ENCODE results near the gene MBP. TPM values are rescaled to one million over a fixed set of nuclear protein-coding genes. Genes with fewer than 3 reads are reported as not detected.

Gene MBP
- total RNA-seq, 1 donor from 2014 or later = 22.4 TPM

DNA sequence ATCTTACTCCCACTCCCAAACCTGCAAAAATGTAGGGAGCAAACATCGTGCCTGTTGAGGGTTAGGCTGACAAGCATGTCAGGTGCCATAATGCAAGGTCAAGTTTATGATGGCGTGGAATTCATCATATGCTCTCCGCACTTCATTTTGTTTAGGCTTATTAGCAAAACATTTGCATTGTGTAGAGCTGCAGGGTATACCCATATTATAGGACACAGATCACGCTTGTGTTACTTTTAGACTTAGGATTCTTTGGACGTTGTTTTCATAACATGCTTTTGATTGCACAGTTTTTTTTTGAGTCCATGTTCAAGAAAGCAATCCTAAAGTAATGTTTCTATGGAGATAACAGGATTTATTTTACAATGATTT lies 22.9 kb downstream of the MBP start:
- H3K27me3 ChIP-seq (ENCODE audit: control insufficient read depth in 3 of 3, insufficient read depth in 3 of 3, low read length in 3 of 3) = no peaks in the 10 kb centered on the region
- H3K9me3 ChIP-seq (ENCODE audit: control insufficient read depth in 3 of 3, low read length in 3 of 3) = no peaks in the 10 kb centered on the region
- H3K36me3 ChIP-seq (ENCODE audit: control insufficient read depth in 3 of 3, insufficient read depth in 3 of 3, low read length in 3 of 3) = peaks cover 0 to 7% (median 0%) of the 10 kb centered on the region in 3 donors
- H3K4me1 ChIP-seq (ENCODE audit: control insufficient read depth in 3 of 3, insufficient read depth in 3 of 3, low read length in 3 of 3) = peaks cover 45 to 87% (median 54%) of the 10 kb centered on the region in 3 donors
- peak overlapping the region; percentile 68 for H3K27ac ChIP-seq (ENCODE audit: low read depth, low read length)
- no peak overlapping the region for H3K9ac ChIP-seq (ENCODE audit: low read depth in 1 of 3, low read length in 3 of 3)
- no peak overlapping the region for H3K4me3 ChIP-seq (ENCODE audit: low read length in 3 of 3)

DNA sequence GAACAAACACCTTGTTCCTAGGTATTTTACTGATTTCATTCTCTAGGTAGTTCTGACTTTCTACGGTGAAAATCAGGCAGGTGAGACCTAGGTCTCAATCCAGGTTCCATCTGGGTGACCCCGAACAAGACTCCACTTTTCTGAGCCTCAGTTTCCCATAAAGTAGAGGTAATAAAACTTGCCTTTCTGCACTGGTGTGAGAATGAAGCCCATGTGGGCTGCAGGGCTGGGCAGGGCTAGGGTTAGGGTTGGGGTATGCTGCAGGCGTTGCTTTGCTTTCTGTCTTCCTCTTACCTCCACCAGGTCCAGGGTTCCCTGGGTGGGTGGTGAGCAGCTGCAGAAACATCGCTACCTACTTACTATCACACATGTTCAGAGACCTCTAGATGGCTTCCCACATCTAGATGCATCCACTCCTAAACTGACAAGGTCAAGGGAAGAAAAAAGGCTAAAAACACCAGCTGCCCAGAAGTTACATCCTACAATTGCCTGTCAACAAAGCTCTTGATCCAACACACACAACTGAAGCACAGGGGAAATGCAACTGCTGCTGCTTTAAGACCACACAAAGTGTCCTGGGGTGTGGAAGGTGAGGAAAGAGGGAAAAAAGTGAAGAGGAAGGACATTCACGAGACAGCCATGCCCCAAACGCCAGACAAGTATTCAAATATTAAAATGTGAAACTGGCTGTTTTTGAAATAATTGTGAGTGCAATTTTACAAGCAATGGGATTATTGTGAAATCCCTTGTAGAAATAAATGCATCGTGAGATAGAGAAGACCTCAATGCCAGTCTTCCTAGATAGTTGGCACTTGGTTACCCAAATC lies 23.5 kb downstream of the MBP start:
- Histone ChIP-seq H3K27me3 (ENCODE audit: control insufficient read depth in 3 of 3, insufficient read depth in 3 of 3, low read length in 3 of 3) (no peaks in the 10 kb centered on the region), H3K27ac (ENCODE audit: low read depth, low read length) (peak overlapping the region; percentile 68), H3K9me3 (ENCODE audit: control insufficient read depth in 3 of 3, low read length in 3 of 3) (no peaks in the 10 kb centered on the region), H3K9ac (ENCODE audit: low read depth in 1 of 3, low read length in 3 of 3) (peak overlapping the region in 1 of 3 donors; percentile 70), H3K4me1 (ENCODE audit: control insufficient read depth in 3 of 3, insufficient read depth in 3 of 3, low read length in 3 of 3) (peaks cover 43 to 85% (median 53%) of the 10 kb centered on the region in 3 donors), H3K4me3 (ENCODE audit: low read length in 3 of 3) (peak overlapping the region in 1 of 3 donors; percentile 15), H3K36me3 (ENCODE audit: control insufficient read depth in 3 of 3, insufficient read depth in 3 of 3, low read length in 3 of 3) (peaks cover 0 to 13% (median 0%) of the 10 kb centered on the region in 3 donors)

DNA sequence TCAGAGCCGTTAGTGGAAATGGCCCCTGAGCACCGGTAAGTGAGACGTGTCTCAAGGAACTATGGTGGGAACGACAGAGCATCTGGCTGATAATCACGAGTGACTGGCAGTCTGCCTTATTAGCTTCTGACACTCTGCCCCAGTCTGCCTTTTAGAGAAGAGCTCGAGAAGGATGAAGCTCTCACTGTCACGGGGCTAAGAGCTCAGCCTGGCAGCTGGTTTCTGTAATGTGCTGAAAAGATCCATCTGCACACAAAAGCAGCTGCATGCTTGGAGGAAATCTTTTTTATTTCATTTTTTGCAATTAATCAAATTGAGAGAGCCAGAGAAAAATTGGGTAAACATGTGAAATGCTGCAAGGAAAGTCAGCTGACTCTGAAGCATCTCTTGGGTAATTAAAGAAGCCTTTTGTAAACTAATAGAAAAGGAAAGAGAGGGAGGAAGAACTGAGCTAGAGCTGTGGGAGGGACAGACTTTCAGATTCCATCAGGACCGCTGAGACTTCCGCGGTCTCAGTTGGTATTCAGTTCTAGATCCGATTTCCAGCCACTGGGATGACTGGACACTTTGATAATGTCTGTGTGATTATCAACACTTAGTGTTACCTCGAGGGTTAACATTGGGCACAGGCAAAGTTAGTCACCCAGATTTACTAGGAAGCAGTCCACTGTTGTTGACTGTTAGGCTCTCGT lies 24.4 kb downstream of the MBP start:
- H3K9me3 ChIP-seq (ENCODE audit: control insufficient read depth in 3 of 3, low read length in 3 of 3) = no peaks in the 10 kb centered on the region
- no peaks in the 10 kb centered on the region for H3K27me3 ChIP-seq (ENCODE audit: control insufficient read depth in 3 of 3, insufficient read depth in 3 of 3, low read length in 3 of 3)
- H3K4me1 ChIP-seq (ENCODE audit: control insufficient read depth in 3 of 3, insufficient read depth in 3 of 3, low read length in 3 of 3) = peaks cover 40 to 81% (median 49%) of the 10 kb centered on the region in 3 donors
- H3K9ac ChIP-seq (ENCODE audit: low read depth in 1 of 3, low read length in 3 of 3) = peak overlapping the region in 2 of 3 donors; percentile 42 to 70
- H3K36me3 ChIP-seq (ENCODE audit: control insufficient read depth in 3 of 3, insufficient read depth in 3 of 3, low read length in 3 of 3) = peaks cover 0 to 13% (median 2%) of the 10 kb centered on the region in 3 donors
- H3K4me3 ChIP-seq (ENCODE audit: low read length in 3 of 3) = peak overlapping the region; percentile 10 to 19 (median 15)
- peak overlapping the region; percentile 68 for H3K27ac ChIP-seq (ENCODE audit: low read depth, low read length)

DNA sequence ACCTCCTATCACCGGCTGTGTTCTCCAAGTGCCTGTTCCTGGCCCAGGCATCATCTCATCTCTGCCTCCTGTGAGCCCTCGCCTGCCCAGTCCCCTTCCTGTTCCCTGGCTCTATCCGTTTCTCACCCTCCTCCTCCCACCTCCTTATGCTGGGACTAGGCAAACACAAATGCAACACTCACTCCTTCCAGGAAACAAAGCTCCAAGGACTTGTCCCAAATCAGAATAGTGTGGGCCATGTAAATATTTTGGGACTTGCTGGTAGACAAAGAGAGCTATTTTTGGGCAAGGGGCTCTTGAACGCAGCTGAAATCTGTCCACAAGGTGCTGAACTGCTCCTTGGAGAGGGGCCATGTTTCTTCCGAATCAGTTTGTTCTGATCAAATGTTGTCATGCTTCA lies 25.3 kb downstream of the MBP start:
- peak overlapping the region in 1 of 3 donors; percentile 47 for H3K9ac ChIP-seq (ENCODE audit: low read depth in 1 of 3, low read length in 3 of 3)
- H3K27me3 ChIP-seq (ENCODE audit: control insufficient read depth in 3 of 3, insufficient read depth in 3 of 3, low read length in 3 of 3) = no peaks in the 10 kb centered on the region
- peak overlapping the region in 1 of 3 donors; percentile 4 for H3K4me3 ChIP-seq (ENCODE audit: low read length in 3 of 3)
- peaks cover 46 to 77% (median 50%) of the 10 kb centered on the region in 3 donors for H3K4me1 ChIP-seq (ENCODE audit: control insufficient read depth in 3 of 3, insufficient read depth in 3 of 3, low read length in 3 of 3)
- H3K9me3 ChIP-seq (ENCODE audit: control insufficient read depth in 3 of 3, low read length in 3 of 3) = no peaks in the 10 kb centered on the region
- H3K36me3 ChIP-seq (ENCODE audit: control insufficient read depth in 3 of 3, insufficient read depth in 3 of 3, low read length in 3 of 3) = peaks cover 0 to 13% (median 2%) of the 10 kb centered on the region in 3 donors
- peak overlapping the region; percentile 68 for H3K27ac ChIP-seq (ENCODE audit: low read depth, low read length)

DNA sequence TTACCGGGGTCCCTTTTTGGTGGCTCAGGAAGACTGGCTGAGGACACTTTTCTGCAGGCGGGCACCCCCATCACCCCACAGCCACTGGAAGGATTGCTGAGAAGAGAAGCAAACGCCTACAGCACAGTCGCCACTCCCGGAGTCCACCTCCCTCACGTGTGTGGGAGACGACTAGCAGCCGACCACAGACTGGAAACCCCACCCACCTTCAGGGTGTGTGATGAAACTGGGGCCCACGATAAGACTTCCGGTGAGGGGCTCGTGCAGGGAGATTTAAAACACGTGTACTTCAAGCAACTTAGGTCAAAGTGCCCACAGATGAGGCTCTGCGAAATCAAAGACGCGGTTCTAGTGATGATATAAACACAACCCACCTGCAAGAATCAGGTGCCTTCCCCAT lies 26.3 kb downstream of the MBP start:
- Histone ChIP-seq H3K9me3 (ENCODE audit: control insufficient read depth in 3 of 3, low read length in 3 of 3) (no peaks in the 10 kb centered on the region), H3K27ac (ENCODE audit: low read depth, low read length) (peak overlapping the region; percentile 34), H3K4me1 (ENCODE audit: control insufficient read depth in 3 of 3, insufficient read depth in 3 of 3, low read length in 3 of 3) (peaks cover 56 to 81% (median 57%) of the 10 kb centered on the region in 3 donors), H3K9ac (ENCODE audit: low read depth in 1 of 3, low read length in 3 of 3) (no peak overlapping the region), H3K36me3 (ENCODE audit: control insufficient read depth in 3 of 3, insufficient read depth in 3 of 3, low read length in 3 of 3) (peaks cover 0 to 12% (median 2%) of the 10 kb centered on the region in 3 donors), H3K4me3 (ENCODE audit: low read length in 3 of 3) (no peak overlapping the region), H3K27me3 (ENCODE audit: control insufficient read depth in 3 of 3, insufficient read depth in 3 of 3, low read length in 3 of 3) (no peaks in the 10 kb centered on the region)

DNA sequence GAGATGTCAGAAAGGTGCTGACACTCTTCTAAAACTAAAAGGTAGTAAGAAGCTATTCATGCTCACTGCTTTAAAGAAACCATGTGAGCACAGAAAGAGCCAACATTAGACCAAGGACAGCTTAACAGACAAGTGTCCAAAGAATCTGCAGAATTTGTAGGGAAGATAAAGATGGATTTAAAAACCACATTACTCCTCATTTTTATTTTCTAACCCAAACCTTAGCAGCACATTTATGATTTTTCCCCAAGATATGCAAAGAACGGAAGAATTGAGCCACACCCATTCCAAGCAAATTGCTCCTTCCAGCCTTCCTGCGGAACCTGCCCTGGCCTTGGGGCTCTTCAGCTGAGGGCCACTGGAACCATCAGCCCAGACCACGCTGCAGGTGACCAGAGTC lies 26.9 kb downstream of the MBP start:
- H3K27me3 ChIP-seq (ENCODE audit: control insufficient read depth in 3 of 3, insufficient read depth in 3 of 3, low read length in 3 of 3) = no peaks in the 10 kb centered on the region
- H3K27ac ChIP-seq (ENCODE audit: low read depth, low read length) = peak overlapping the region; percentile 34
- no peaks in the 10 kb centered on the region for H3K9me3 ChIP-seq (ENCODE audit: control insufficient read depth in 3 of 3, low read length in 3 of 3)
- H3K4me1 ChIP-seq (ENCODE audit: control insufficient read depth in 3 of 3, insufficient read depth in 3 of 3, low read length in 3 of 3) = peaks cover 61 to 81% (median 62%) of the 10 kb centered on the region in 3 donors
- no peak overlapping the region for H3K4me3 ChIP-seq (ENCODE audit: low read length in 3 of 3)
- no peak overlapping the region for H3K9ac ChIP-seq (ENCODE audit: low read depth in 1 of 3, low read length in 3 of 3)
- peaks cover 0 to 6% (median 2%) of the 10 kb centered on the region in 3 donors for H3K36me3 ChIP-seq (ENCODE audit: control insufficient read depth in 3 of 3, insufficient read depth in 3 of 3, low read length in 3 of 3)

DNA sequence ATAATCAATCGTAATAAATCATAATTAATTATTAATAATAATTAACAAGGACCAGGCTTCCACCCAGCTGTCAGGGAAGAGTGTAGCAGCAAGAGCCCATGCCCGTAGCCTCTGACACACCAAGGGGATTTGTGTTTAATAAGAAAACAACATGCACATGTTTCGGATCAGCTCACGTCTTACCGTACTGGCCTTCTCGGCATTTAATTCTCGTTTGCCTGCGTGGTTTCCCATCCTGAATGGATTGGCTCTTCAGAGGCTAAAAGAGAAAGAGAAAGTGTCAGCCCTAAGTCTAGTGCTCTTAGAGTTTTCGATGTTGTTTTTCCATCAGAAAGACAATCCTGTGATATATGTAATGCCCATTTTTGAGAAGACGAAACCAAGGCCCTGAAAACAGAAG lies 27.6 kb downstream of the MBP start:
- no peaks in the 10 kb centered on the region for H3K9me3 ChIP-seq (ENCODE audit: control insufficient read depth in 3 of 3, low read length in 3 of 3)
- no peak overlapping the region for H3K4me3 ChIP-seq (ENCODE audit: low read length in 3 of 3)
- H3K36me3 ChIP-seq (ENCODE audit: control insufficient read depth in 3 of 3, insufficient read depth in 3 of 3, low read length in 3 of 3) = peaks cover 0 to 6% (median 2%) of the 10 kb centered on the region in 3 donors
- H3K4me1 ChIP-seq (ENCODE audit: control insufficient read depth in 3 of 3, insufficient read depth in 3 of 3, low read length in 3 of 3) = peaks cover 59 to 82% (median 65%) of the 10 kb centered on the region in 3 donors
- no peak overlapping the region for H3K9ac ChIP-seq (ENCODE audit: low read depth in 1 of 3, low read length in 3 of 3)
- H3K27ac ChIP-seq (ENCODE audit: low read depth, low read length) = peak overlapping the region; percentile 19
- H3K27me3 ChIP-seq (ENCODE audit: control insufficient read depth in 3 of 3, insufficient read depth in 3 of 3, low read length in 3 of 3) = no peaks in the 10 kb centered on the region

DNA sequence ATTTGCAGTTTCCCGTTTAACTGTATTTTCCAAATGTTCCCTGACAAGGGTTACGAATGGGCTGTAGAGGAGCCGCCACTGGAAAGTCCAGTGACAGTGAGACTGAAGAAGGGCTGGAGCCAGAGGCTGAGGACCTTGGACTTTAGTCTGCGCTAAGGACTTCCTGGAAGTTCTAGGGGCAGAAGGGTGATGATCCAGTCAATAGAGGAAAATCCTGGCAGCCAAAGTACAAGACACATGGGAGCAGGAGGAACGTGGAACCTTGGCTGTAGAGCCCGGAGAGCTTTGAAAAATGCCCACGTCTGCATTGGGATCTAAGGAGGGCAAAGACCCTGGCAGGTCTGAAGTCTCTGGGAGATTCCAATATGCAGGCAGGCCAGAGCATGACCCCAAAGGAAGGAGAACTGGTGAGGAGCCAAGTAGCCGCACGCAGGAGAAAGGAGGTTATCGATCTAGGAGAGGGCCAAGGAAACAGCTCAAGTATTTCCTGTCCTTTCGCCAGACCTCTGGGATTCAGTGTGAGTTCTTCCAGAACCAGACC lies 28.5 kb downstream of the MBP start:
- H3K9me3 ChIP-seq (ENCODE audit: control insufficient read depth in 3 of 3, low read length in 3 of 3) = no peaks in the 10 kb centered on the region
- peaks cover 0 to 6% (median 2%) of the 10 kb centered on the region in 3 donors for H3K36me3 ChIP-seq (ENCODE audit: control insufficient read depth in 3 of 3, insufficient read depth in 3 of 3, low read length in 3 of 3)
- peak overlapping the region; percentile 87 for H3K27ac ChIP-seq (ENCODE audit: low read depth, low read length)
- H3K9ac ChIP-seq (ENCODE audit: low read depth in 1 of 3, low read length in 3 of 3) = no peak overlapping the region
- H3K4me1 ChIP-seq (ENCODE audit: control insufficient read depth in 3 of 3, insufficient read depth in 3 of 3, low read length in 3 of 3) = peaks cover 61 to 85% (median 66%) of the 10 kb centered on the region in 3 donors
- no peak overlapping the region for H3K4me3 ChIP-seq (ENCODE audit: low read length in 3 of 3)
- no peaks in the 10 kb centered on the region for H3K27me3 ChIP-seq (ENCODE audit: control insufficient read depth in 3 of 3, insufficient read depth in 3 of 3, low read length in 3 of 3)

DNA sequence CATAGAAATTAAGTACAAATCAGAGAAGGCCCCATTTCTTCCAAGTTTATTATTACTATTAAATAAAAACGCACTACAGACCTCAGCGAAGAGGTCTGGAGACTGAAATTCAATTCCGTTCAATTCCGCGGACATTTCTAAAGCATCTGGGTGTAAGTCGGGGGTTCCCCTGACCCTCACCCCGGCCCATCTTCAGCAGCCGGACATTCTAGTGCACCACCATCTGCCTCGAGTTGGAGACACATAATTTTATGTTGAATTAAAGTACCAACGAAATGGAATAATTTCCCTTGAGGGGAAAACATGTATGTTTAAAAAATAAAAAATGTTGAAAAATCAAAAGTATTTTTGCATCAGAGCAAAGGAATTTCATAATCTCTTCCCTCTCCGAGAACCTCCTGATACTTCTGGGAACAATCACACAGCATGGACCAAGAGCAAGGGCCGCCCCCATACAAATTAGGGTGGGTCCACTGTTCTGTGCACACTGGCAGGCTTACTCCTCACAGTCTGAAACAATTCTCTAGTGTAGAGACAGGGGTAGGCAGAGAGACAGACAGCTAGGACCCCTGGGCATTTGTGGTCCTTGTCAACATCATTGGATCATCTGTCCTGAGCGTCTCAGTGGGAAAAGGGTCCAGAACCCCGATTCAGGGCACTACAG lies 29.3 kb downstream of the MBP start:
- Histone ChIP-seq H3K27ac (ENCODE audit: low read depth, low read length) (peak overlapping the region; percentile 87), H3K9me3 (ENCODE audit: control insufficient read depth in 3 of 3, low read length in 3 of 3) (no peaks in the 10 kb centered on the region), H3K9ac (ENCODE audit: low read depth in 1 of 3, low read length in 3 of 3) (no peak overlapping the region), H3K36me3 (ENCODE audit: control insufficient read depth in 3 of 3, insufficient read depth in 3 of 3, low read length in 3 of 3) (peaks cover 0 to 6% (median 2%) of the 10 kb centered on the region in 3 donors), H3K4me1 (ENCODE audit: control insufficient read depth in 3 of 3, insufficient read depth in 3 of 3, low read length in 3 of 3) (peaks cover 53 to 84% (median 66%) of the 10 kb centered on the region in 3 donors), H3K27me3 (ENCODE audit: control insufficient read depth in 3 of 3, insufficient read depth in 3 of 3, low read length in 3 of 3) (no peaks in the 10 kb centered on the region), H3K4me3 (ENCODE audit: low read length in 3 of 3) (no peak overlapping the region)

Measured in skeletal muscle tissue (tissue), 4 donors.